Fibroblast of the aortic adventitia (primary cell): ENCODE data around the gene RPP25L. TPM values are rescaled to one million over a fixed set of nuclear protein-coding genes. Genes with fewer than 3 reads are reported as not detected.
A peak's percentile ranks its signal among the peaks of the same experiment; 100 is the strongest.

Source experiments
- DNase-seq: peaks from one replicate; pipeline ENCODE4 v3.0.0-alpha.2; 2010; ENCODE audit warnings: low read depth
- H3K4me3 ChIP-seq: 2 replicates; pipeline ENCODE4 v1.5.1; 2011; ENCODE audit warnings: low read depth, mild to moderate bottlenecking, control low read depth, low read length, moderate library complexity
- CTCF ChIP-seq: IDR thresholded peaks from 2 replicates; pipeline ENCODE4 v1.5.1; 2011; ENCODE audit warnings: mild to moderate bottlenecking, low read length, control low read depth, inconsistent platforms; ENCODE audit not compliant: insufficient read depth
- total RNA-seq: library from RNA; depleted of rRNA; stranded (reverse); fragments of >200 nt; gene quantifications from 2 replicates; pipeline ENCODE4 v1.2.3, GENCODE V29; 2012; ENCODE audit warnings: low replicate concordance

Gene RPP25L
- total RNA-seq, 1 donor: 9.6 TPM

- no peak for TF ChIP-seq CTCF
- H3K4me3 ChIP-seq: peak within 1 kb of the TSS; percentile 40
- DNase-seq: no peak
Measured at GRCh38 chr9:34589636-34590380, 22.1 kb downstream of the RPP25L start, which contains the start of gene CNTFR. TSS of gene CNTFR (minus strand) at chr9:34589724. CDS start at chr9:34568981, 20,743 bp downstream.

- no peak for TF ChIP-seq CTCF
Measured at GRCh38 chr9:34588671-34589635, 22.9 kb downstream of the RPP25L start.

GRCh38 chr9:34587271-34587670 is 24.6 kb downstream of the RPP25L start:
- TF ChIP-seq CTCF: no peak
- no peak overlapping the region for H3K4me3 ChIP-seq
- DNase-seq: no peak

More at GRCh38 chr9:34588671-34589635, 22.9 kb downstream of the RPP25L start:
- H3K4me3 ChIP-seq: no peak overlapping the region
- DNase-seq: no peak

GRCh38 chr9:34585946-34586669 is 25.8 kb downstream of the RPP25L start:
- no peak overlapping the region for H3K4me3 ChIP-seq
- no peak for DNase-seq
- TF ChIP-seq CTCF: no peak

GRCh38 chr9:34584970-34585369 is 26.9 kb downstream of the RPP25L start:
- no peak for TF ChIP-seq CTCF
- no peak overlapping the region for H3K4me3 ChIP-seq
- DNase-seq: no peak

- no peak for DNase-seq
- no peak overlapping the region for H3K4me3 ChIP-seq
- no peak for TF ChIP-seq CTCF
Measured at GRCh38 chr9:34582787-34583186, 29.1 kb downstream of the RPP25L start.
